OCI-M1 (cell line): ENCODE results near the gene GSTM2.

Experiments used
- DNase-seq: peaks from one replicate; lab custom pipeline; 2025; lab: John Stamatoyannopoulos, UW

GSTM2 gene

GRCh38 chr1:109714661-109715372 lies 47.0 kb downstream of the GSTM2 start:
- DNase-seq: no peak

GRCh38 chr1:109716121-109716520 lies 48.3 kb downstream of the GSTM2 start:
- DNase-seq: no peak

- no peak for DNase-seq
Measured at GRCh38 chr1:109716570-109717090, 48.8 kb downstream of the GSTM2 start.

- no peak for DNase-seq
Measured at GRCh38 chr1:109717729-109718128, 49.9 kb downstream of the GSTM2 start.

GRCh38 chr1:109718495-109718894 lies 50.6 kb downstream of the GSTM2 start:
- peak; percentile 21 for DNase-seq

- DNase-seq: peak; percentile 60
Measured at GRCh38 chr1:109719337-109719837, 51.5 kb downstream of the GSTM2 start.

- DNase-seq: no peak
Measured at GRCh38 chr1:109721042-109721441, 53.2 kb downstream of the GSTM2 start.

GRCh38 chr1:109721971-109722370 lies 54.1 kb downstream of the GSTM2 start:
- no peak for DNase-seq

- no peak for DNase-seq
Measured at GRCh38 chr1:109722908-109723691, 55.2 kb downstream of the GSTM2 start.
